Kidney (tissue), 14 donors: Measurements from ENCODE around the gene HSPA1B. TPM values are rescaled to one million over a fixed set of nuclear protein-coding genes. Genes with fewer than 3 reads are reported as not detected.
"Not testable (repeated sequence)": the region's sequence is repeated elsewhere in the genome, so short reads cannot be mapped to it uniquely, and the experiment has no call there.

Experiments
- DNase-seq, 5 donors: peaks; one replicate each; pipeline ENCODE4 v3.0.0-alpha.2; 2013 to 2020
- FAIRE-seq: peaks from 2 replicates; lab custom pipeline; 2012; peaks lifted over from hg19 to GRCh38; lab: Jason Lieb, UNC
- H3K27ac ChIP-seq, 2 donors: one replicate each; pipeline ENCODE4 v1.7.0; 2013; ENCODE audit warnings: low read depth in 2 of 2, low read length in 2 of 2, inconsistent platforms in 1 of 2
- H3K27me3 ChIP-seq: one replicate; pipeline ENCODE4 v1.7.1; 2013; ENCODE audit warnings: low read length, inconsistent platforms; ENCODE audit not compliant: control insufficient read depth, insufficient read depth
- H3K36me3 ChIP-seq, 3 donors: one replicate each; pipeline versions ENCODE4 v1.7.0 to v1.7.1; 2013; ENCODE audit warnings: low read length in 3 of 3, control low read depth in 1 of 3, inconsistent platforms in 1 of 3; ENCODE audit not compliant: insufficient read depth in 3 of 3, control insufficient read depth in 2 of 3
- H3K4me1 ChIP-seq, 3 donors: one replicate each; pipeline versions ENCODE4 v1.7.0 to v1.7.1; 2013; ENCODE audit warnings: low read length in 3 of 3, inconsistent platforms in 1 of 3, low read depth in 1 of 3; ENCODE audit not compliant: control insufficient read depth in 2 of 3, insufficient read depth in 2 of 3
- H3K4me3 ChIP-seq, 3 donors: one replicate each; pipeline versions ENCODE4 v1.7.0 to v1.8.1; 2013; ENCODE audit warnings: low read length in 3 of 3, control low read depth in 1 of 3, inconsistent platforms in 1 of 3
- H3K9ac ChIP-seq, 3 donors: one replicate each; pipeline versions ENCODE4 v1.7.0 to v1.7.1; 2013; ENCODE audit warnings: low read length in 3 of 3, control low read depth in 1 of 3, inconsistent platforms in 1 of 3
- H3K9me3 ChIP-seq, 3 donors: one replicate each; pipeline versions ENCODE4 v1.7.0 to v1.7.1; 2013; ENCODE audit warnings: low read length in 3 of 3, control low read depth in 1 of 3, inconsistent platforms in 1 of 3; ENCODE audit not compliant: control insufficient read depth in 2 of 3, insufficient read depth in 1 of 3
- intact Hi-C: fragments of 100-400 bp; cut with DNase I; formaldehyde crosslinking; loops from one replicate; pipeline ENCODE4 v1.11.1; 2022
- polyA plus RNA-seq: library from polyadenylated mRNA; stranded (reverse); fragments of 350-450 nt; fragmentation: Illumina TruSeq; extraction: RNeasy Lipid Tissue Mini Kit (QIAGEN cat#74804); gene quantifications from one replicate; pipeline ENCODE4 v1.2.3, GENCODE V29; 2014; ENCODE audit warnings: low read depth, low replicate concordance; ENCODE audit not compliant: insufficient read depth
- total RNA-seq: library from RNA; stranded (reverse); fragmentation: NEBNext Ultra II Directional; extraction: Animal tissue kit (Norgen Biotek cat#: 25700); gene quantifications from one replicate; pipeline ENCODE4 v1.2.1, GENCODE V29; 2021
- TF ChIP-seq, protein P1 (sequence below): IDR thresholded peaks from 3 replicates; pipeline ENCODE4 v1.5.1; 2012; ENCODE audit warnings: mild to moderate bottlenecking, moderate library complexity, borderline replicate concordance; ENCODE audit not compliant: insufficient read depth; ENCODE audit errors: extremely low read depth
- donor health status: control.
- donor health status: control.
- donor health status: control.
- donor health status: control.
- donor health status: control.
- donor health status: DM: yes; HTN: yes; CAD: no.
- donor health status: Normal renal cell carcinoma (clear cell type).

HSPA1B gene
- total and polyA plus RNA-seq, 2 donors from 2014 or later = 142 to 175 TPM

GRCh38 chr6:31806470-31807272 lies 20.9 kb upstream of the HSPA1B start, which contains the start of gene LSM2:
Gene LSM2 (minus strand): TSS chr6:31806966. CDS start chr6:31806757, 209 bp downstream.
- Histone ChIP-seq H3K27me3 (no peaks in the 10 kb centered on the region), H3K4me3 (peak within 1 kb of the TSS; percentile 83 to 94 (median 87)), H3K27ac (peak within 1 kb of the TSS; percentile 95 to 96), H3K36me3 (no peaks in the 10 kb centered on the region), H3K9ac (peak within 1 kb of the TSS; percentile 83 to 99 (median 97)), H3K9me3 (no peaks in the 10 kb centered on the region), H3K4me1 (peaks cover 0 to 4% (median 3%) of the 10 kb centered on the region in 3 donors)
- DNase-seq (peak; percentile 98 to 99 (median 99)), FAIRE-seq (peak; percentile 38)
- intact Hi-C loops = no loop called here
- TF ChIP-seq, protein P1, sequence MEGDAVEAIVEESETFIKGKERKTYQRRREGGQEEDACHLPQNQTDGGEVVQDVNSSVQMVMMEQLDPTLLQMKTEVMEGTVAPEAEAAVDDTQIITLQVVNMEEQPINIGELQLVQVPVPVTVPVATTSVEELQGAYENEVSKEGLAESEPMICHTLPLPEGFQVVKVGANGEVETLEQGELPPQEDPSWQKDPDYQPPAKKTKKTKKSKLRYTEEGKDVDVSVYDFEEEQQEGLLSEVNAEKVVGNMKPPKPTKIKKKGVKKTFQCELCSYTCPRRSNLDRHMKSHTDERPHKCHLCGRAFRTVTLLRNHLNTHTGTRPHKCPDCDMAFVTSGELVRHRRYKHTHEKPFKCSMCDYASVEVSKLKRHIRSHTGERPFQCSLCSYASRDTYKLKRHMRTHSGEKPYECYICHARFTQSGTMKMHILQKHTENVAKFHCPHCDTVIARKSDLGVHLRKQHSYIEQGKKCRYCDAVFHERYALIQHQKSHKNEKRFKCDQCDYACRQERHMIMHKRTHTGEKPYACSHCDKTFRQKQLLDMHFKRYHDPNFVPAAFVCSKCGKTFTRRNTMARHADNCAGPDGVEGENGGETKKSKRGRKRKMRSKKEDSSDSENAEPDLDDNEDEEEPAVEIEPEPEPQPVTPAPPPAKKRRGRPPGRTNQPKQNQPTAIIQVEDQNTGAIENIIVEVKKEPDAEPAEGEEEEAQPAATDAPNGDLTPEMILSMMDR = peak; percentile 2

GRCh38 chr6:31808599-31808998 lies 18.9 kb upstream of the HSPA1B start:
- DNase-seq, FAIRE-seq, H3K9me3 ChIP-seq, H3K36me3 ChIP-seq, H3K9ac ChIP-seq, H3K4me1 ChIP-seq, H3K27me3 ChIP-seq, intact Hi-C loops, H3K4me3 ChIP-seq, H3K27ac ChIP-seq: not testable (repeated sequence)

DNA sequence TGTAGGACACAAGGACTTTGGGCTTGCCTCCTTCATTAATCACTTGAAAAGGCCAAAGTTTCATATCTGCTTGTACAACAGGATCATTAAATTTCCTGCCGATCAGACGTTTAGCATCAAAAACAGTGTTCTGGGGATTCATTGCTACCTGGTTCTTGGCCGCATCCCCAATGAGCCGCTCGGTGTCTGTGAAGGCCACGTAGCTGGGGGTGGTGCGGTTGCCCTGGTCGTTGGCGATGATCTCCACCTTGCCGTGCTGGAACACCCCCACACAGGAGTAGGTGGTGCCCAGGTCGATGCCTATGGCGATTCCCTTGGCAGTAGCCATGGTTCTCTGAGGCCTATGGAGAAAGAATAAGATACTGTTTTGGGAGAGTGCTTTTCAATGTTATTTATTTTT lies 15.9 kb upstream of the HSPA1B start:
- H3K9me3 ChIP-seq = no peaks in the 10 kb centered on the region
- no peak for DNase-seq
- H3K36me3 ChIP-seq = no peaks in the 10 kb centered on the region
- no peak overlapping the region for H3K4me3 ChIP-seq
- peaks cover 0 to 7% (median 4%) of the 10 kb centered on the region in 3 donors for H3K4me1 ChIP-seq
- H3K27me3 ChIP-seq = no peaks in the 10 kb centered on the region
- intact Hi-C loops = no loop called here
- no peak overlapping the region for H3K9ac ChIP-seq
- no peak for FAIRE-seq
- H3K27ac ChIP-seq = no peak overlapping the region
- TF ChIP-seq, protein P1 = no peak

DNA sequence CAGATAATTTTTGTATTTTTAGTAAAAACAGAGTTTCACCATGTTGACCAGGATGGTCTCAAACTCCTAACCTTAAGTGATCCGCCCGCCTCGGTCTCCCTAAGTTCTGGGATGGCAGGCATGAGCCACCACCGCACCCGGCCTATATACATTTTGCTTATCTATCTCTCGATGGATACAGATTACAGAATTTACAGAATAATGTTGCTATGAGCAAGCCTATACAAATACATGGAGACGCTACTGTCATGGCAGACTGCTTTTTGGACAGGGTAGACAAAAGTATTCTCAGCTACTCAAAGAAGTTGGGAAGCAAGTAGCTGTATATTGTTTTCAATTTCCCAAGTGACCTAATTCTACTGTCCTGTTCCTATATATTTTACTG lies 14.1 kb upstream of the HSPA1B start:
- H3K9ac ChIP-seq = peak overlapping the region in 2 of 3 donors; percentile 65 to 71
- intact Hi-C loops = no loop called here

More for the DNA sequence above, 14.1 kb upstream of the HSPA1B start:
- no peaks in the 10 kb centered on the region for H3K27me3 ChIP-seq
- FAIRE-seq = no peak
- no peaks in the 10 kb centered on the region for H3K36me3 ChIP-seq
- TF ChIP-seq, protein P1 = no peak
- no peaks in the 10 kb centered on the region for H3K9me3 ChIP-seq
- peaks cover 2 to 12% (median 4%) of the 10 kb centered on the region in 3 donors for H3K4me1 ChIP-seq
- DNase-seq = peak in 1 of 5 donors; percentile 52
- peak overlapping the region; percentile 91 to 100 for H3K27ac ChIP-seq
- peak overlapping the region in 2 of 3 donors; percentile 11 to 46 for H3K4me3 ChIP-seq
